SK-N-SH treated with all-trans-retinoic acid at 6 μM for 48 hours (cell line): ENCODE measurements around the gene FERMT2.

Experiments used
- CREB5 ChIP-seq: fragments of 250-450 bp; sonication (Bioruptor Pico); IDR thresholded peaks from 2 replicates; pipeline ENCODE4 v1.5.1; 2020; ENCODE audit warnings: low read depth, mild to moderate bottlenecking, moderate library complexity
- PATZ1 ChIP-seq: fragments of 250-450 bp; sonication (Bioruptor Pico); IDR thresholded peaks from 2 replicates; pipeline ENCODE4 v1.8.0; 2020; ENCODE audit warnings: mild to moderate bottlenecking, moderate library complexity, borderline replicate concordance
- PPARA ChIP-seq: fragments of 250-450 bp; sonication (Bioruptor Pico); IDR thresholded peaks from 2 replicates; pipeline ENCODE4 v1.5.0; 2020; ENCODE audit warnings: mild to moderate bottlenecking, borderline replicate concordance
- ZFP3 ChIP-seq: fragments of 250-450 bp; sonication (Bioruptor Pico); IDR thresholded peaks from 2 replicates; pipeline ENCODE4 v1.5.0; 2020; ENCODE audit warnings: mild to moderate bottlenecking, moderate library complexity
- ZFP30 ChIP-seq: fragments of 450-650 bp; formaldehyde crosslinking; IDR thresholded peaks from 2 replicates; pipeline ENCODE4 v1.5.0; 2022; ENCODE audit warnings: mild to moderate bottlenecking, moderate library complexity

- TF ChIP-seq ZFP30 (no peak), CREB5 (no peak), PPARA (CRISPR knock-in tag) (no peak), ZFP3 (CRISPR knock-in tag) (no peak), PATZ1 (no peak)
Observed at GRCh38 chr14:52825085-52825484, 125.8 kb downstream of the FERMT2 start.
